M059J (cell line): Measurements from ENCODE around the gene APOLD1. TPM values are rescaled to one million over a fixed set of nuclear protein-coding genes. Genes with fewer than 3 reads are reported as not detected.
"Not testable (repeated sequence)": the region's sequence is repeated elsewhere in the genome, so short reads cannot be mapped to it uniquely, and the experiment has no call there.

Experiments
- DNase-seq: peaks from one replicate; pipeline ENCODE4 v3.0.0-alpha.2; 2012; ENCODE audit warnings: low read depth
- total RNA-seq: library from RNA; depleted of rRNA; stranded (reverse); fragments of >200 nt; shearing (Covaris generic); gene quantifications from 2 replicates; pipeline ENCODE4 v1.2.3, GENCODE V29; 2014; rRNA removed

Gene APOLD1
- total RNA-seq, 1 experiment from 2014 or later: 16.9 TPM

DNA sequence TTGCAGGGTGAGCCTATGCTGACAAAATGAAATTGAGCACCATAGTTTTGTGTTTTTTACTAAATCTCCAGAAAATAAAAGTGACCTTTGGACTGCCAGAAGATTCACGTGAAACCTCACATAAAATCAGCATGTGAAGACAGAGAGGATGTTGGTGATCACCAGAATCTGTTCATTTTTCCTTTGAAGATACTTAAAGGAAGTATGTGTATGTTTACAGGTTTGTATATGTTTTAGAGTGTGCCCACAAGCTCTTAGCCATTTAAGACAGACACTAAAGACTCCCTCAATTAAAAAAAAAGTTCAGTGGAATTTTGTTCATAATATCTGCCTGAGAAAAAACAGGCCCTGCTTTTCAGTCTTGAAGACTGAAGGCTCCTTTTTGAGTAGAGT is 53.5 kb downstream of the APOLD1 start:
- DNase-seq: peak; percentile 26

DNA sequence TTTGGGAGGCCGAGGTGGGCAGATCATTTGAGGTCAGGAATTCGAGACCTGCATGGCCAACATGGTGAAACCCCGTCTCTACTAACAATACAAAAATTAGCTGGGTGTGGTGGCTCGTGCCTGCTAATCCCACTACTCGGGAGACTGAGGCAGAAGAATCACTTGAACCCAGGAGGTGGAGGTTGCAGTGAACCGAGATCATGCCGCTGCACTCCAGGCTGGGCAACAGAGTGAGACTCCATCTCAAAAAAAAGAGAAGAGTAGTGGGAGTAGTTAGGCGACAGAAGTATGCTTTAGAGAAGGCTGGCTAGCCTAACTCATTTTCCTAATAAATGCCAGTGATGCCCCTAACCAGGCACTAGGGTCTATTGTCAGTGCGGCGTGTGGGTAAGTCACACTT is 54.0 kb downstream of the APOLD1 start:
- DNase-seq: not testable (repeated sequence)

DNA sequence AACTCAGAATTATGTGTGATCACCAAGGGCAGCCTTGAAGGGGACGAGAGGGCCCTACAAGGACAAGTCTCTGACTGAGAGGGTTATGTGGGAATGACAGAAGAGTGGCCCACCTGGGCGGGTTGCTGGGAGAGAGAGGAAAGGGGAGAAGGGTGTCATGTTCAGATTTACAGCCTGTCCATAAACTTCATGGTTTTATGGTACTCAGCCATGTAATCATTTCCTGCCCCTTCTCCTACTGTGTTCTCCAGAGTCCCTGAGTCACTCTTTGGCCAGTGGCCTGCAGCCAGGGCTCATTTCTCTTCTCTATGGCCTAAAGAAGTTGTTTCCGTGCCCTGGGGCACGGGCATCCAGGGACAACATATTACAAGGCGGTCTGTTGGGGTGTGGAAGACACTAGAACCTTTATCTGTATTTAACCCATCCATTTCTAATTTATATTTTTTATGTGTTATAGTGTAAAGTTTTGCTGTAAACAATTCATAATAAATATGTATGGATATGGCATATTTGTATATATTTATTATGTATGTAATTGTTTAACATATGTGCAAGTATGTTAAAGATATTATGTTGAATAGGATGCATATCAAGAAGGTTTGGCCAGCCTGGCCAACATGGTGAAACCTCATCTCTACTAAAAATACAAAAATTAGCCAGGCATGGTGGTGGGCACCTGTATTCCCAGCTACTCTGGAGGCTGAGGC is 54.6 kb downstream of the APOLD1 start:
- DNase-seq: peak; percentile 99

DNA sequence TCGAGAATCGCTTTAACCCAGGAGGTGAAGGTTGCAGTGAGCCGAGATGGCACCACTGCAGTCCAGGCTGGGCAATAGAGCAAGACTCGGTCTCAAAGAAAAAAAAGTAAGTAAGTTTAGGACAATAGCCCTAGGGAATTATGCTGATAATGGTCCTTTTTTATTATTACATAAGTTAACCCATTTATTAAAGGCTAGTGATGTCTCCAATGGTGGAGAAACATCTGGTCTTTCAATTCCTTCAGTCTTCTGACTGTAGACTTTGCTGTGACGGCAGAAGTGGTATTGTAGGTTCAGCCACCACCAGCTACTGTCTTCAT is 55.1 kb downstream of the APOLD1 start:
- no peak for DNase-seq

Other genes starting within 250 kb of the APOLD1 start
- gene DUSP16, start 222.8 kb upstream of the APOLD1 start, total RNA-seq: 11.1 and 13.3 TPM in 2 replicates
- gene CREBL2, start 173.8 kb upstream of the APOLD1 start, total RNA-seq: 22.9 and 37.3 TPM in 2 replicates
- 5.2 and 7.1 TPM in 2 replicates for gene GPR19, start 89.5 kb upstream of the APOLD1 start, total RNA-seq
- gene CDKN1B, start 68.3 kb upstream of the APOLD1 start, total RNA-seq: 34.8 and 48.4 TPM in 2 replicates
- gene DDX47, start 27.7 kb downstream of the APOLD1 start, total RNA-seq: 125 and 149 TPM in 2 replicates
- gene GPRC5A, start 105.9 kb downstream of the APOLD1 start, total RNA-seq: 70.0 and 89.7 TPM in 2 replicates
- gene GPRC5D, start 166.5 kb downstream of the APOLD1 start, total RNA-seq: not detected in 2 replicates
- 9.4 and 20.5 TPM in 2 replicates for gene HEBP1, start 214.6 kb downstream of the APOLD1 start, total RNA-seq